Stimulated activated CD4-positive, alpha-beta T cell treated with anti-CD3 and anti-CD28 coated beads, Interleukin-4, amount 100 ng/mL, for 1 hour (primary cell): ENCODE data around the gene STK39.
"Not testable (repeated sequence)": the region's sequence is repeated elsewhere in the genome, so short reads cannot be mapped to it uniquely, and the experiment has no call there.

Experiments used
- DNase-seq: peaks from one replicate; pipeline ENCODE4 v3.0.0-alpha.2; 2020

Gene STK39

GRCh38 chr2:168247341-168248261 lies at the start of gene STK39:
Gene STK39, minus strand, starts transcription at chr2:168247595. Its CDS starts 160 bp downstream, at chr2:168247435.
- peak; percentile 80 for DNase-seq

GRCh38 chr2:168295051-168295450 lies 47.7 kb upstream of the STK39 start:
- DNase-seq, result no peak

- DNase-seq, result no peak
Observed at GRCh38 chr2:168294409-168294808, 47.0 kb upstream of the STK39 start.

- no peak for DNase-seq
Observed at GRCh38 chr2:168293766-168294165, 46.4 kb upstream of the STK39 start.

- no peak for DNase-seq
Observed at GRCh38 chr2:168290391-168290790, 43.0 kb upstream of the STK39 start.

GRCh38 chr2:168289880-168290279 lies 42.5 kb upstream of the STK39 start:
- DNase-seq, result no peak

GRCh38 chr2:168286535-168286934 lies 39.1 kb upstream of the STK39 start:
- DNase-seq, result no peak

GRCh38 chr2:168278424-168278888 lies 31.1 kb upstream of the STK39 start:
- no peak for DNase-seq

GRCh38 chr2:168277276-168277675 lies 29.9 kb upstream of the STK39 start:
- DNase-seq, result no peak

GRCh38 chr2:168272225-168272624 lies 24.8 kb upstream of the STK39 start:
- DNase-seq, result no peak

GRCh38 chr2:168262926-168263325 lies 15.5 kb upstream of the STK39 start:
- DNase-seq, result not testable (repeated sequence)

GRCh38 chr2:168256448-168256847 lies 9.1 kb upstream of the STK39 start:
- no peak for DNase-seq

- DNase-seq, result no peak
Observed at GRCh38 chr2:168255866-168256265, 8.5 kb upstream of the STK39 start.

- DNase-seq, result no peak
Observed at GRCh38 chr2:168255103-168255502, 7.7 kb upstream of the STK39 start.

GRCh38 chr2:168254158-168254935 lies 7.0 kb upstream of the STK39 start:
- DNase-seq, result no peak

- DNase-seq, result no peak
Observed at GRCh38 chr2:168253379-168253778, 6.0 kb upstream of the STK39 start.

- no peak for DNase-seq
Observed at GRCh38 chr2:168252976-168253375, 5.6 kb upstream of the STK39 start.

- peak; percentile 75 for DNase-seq
Observed at GRCh38 chr2:168246483-168247340, 683 bp downstream of the STK39 start.

GRCh38 chr2:168246072-168246482 lies 1.3 kb downstream of the STK39 start:
- DNase-seq, result no peak

- DNase-seq, result no peak
Observed at GRCh38 chr2:168245074-168245825, 2.1 kb downstream of the STK39 start.

- peak; percentile 31 for DNase-seq
Observed at GRCh38 chr2:168244318-168244717, 3.1 kb downstream of the STK39 start.

- no peak for DNase-seq
Observed at GRCh38 chr2:168243061-168243460, 4.3 kb downstream of the STK39 start.
